Measurements from ENCODE around the gene SLC41A3. TPM values are rescaled to one million over a fixed set of nuclear protein-coding genes. Genes with fewer than 3 reads are reported as not detected.

SLC41A3 gene
- total RNA-seq, 2 donors from 2014 or later, result 46.8 to 50.4 TPM

- Histone ChIP-seq H3K9me3 (ENCODE audit: control insufficient read depth, low read length) (peaks cover 26% of the 10 kb centered on the region), H3K27me3 (ENCODE audit: control insufficient read depth, insufficient read depth, low read length, poor library complexity, severe bottlenecking) (no peaks in the 10 kb centered on the region), H3K36me3 (ENCODE audit: control insufficient read depth, insufficient read depth, low read length) (peaks cover 30% of the 10 kb centered on the region), H3K4me1 (ENCODE audit: control insufficient read depth, insufficient read depth, low read length) (peaks cover 10% of the 10 kb centered on the region), H3K9ac (ENCODE audit: extremely low read depth, low read length, poor library complexity, severe bottlenecking) (no peak overlapping the region), H3K4me3 (ENCODE audit: low read length) (no peak overlapping the region), H3K27ac (ENCODE audit: low read depth, low read length) (no peak overlapping the region)
- H3K27me3 Mint-ChIP-seq (ENCODE audit: insufficient read depth), result no peaks in the 10 kb centered on the region
- H3K4me1 Mint-ChIP-seq, result peaks cover 21% of the 10 kb centered on the region
- no peak overlapping the region for H3K4me3 Mint-ChIP-seq
- H3K9me3 Mint-ChIP-seq, result peaks cover 30% of the 10 kb centered on the region
- 93 to 94% methylated on average over 7 to 9 of the region's 9 CpGs for WGBS, 2 experiments (ENCODE audit: insufficient coverage in 1 of 2, insufficient read length in 1 of 2)
- H3K27ac Mint-ChIP-seq, result no peak overlapping the region
- H3K36me3 Mint-ChIP-seq (ENCODE audit: low read depth), result peaks cover 70% of the 10 kb centered on the region
- TF ChIP-seq, protein P1, sequence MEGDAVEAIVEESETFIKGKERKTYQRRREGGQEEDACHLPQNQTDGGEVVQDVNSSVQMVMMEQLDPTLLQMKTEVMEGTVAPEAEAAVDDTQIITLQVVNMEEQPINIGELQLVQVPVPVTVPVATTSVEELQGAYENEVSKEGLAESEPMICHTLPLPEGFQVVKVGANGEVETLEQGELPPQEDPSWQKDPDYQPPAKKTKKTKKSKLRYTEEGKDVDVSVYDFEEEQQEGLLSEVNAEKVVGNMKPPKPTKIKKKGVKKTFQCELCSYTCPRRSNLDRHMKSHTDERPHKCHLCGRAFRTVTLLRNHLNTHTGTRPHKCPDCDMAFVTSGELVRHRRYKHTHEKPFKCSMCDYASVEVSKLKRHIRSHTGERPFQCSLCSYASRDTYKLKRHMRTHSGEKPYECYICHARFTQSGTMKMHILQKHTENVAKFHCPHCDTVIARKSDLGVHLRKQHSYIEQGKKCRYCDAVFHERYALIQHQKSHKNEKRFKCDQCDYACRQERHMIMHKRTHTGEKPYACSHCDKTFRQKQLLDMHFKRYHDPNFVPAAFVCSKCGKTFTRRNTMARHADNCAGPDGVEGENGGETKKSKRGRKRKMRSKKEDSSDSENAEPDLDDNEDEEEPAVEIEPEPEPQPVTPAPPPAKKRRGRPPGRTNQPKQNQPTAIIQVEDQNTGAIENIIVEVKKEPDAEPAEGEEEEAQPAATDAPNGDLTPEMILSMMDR (conservative IDR thresholded peaks at IDR 0.05), result no peak
- DNase-seq, result no peak
Observed at GRCh38 chr3:126024049-126024854, 59.7 kb downstream of the SLC41A3 start.

DNA sequence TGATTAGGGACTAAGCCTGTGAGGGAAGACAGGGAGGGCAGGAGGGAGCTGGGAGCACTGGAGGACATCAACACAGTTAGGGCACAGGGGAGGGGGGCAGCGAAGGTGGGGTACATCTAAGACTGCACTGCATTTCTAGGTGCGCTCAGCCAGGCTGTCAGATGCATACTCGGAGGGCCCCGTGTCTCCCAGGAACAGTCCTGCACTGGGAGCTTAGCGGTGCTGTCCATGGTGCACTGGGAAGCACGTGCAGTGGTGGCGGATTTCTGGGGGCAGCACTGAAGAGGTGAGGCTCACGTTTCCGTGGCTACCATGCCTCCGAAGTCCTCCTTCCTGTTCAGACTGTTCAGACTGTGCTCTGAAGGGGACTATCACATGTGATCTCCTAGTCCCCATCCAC lies 60.5 kb downstream of the SLC41A3 start:
- Histone ChIP-seq H3K27me3 (ENCODE audit: control insufficient read depth, insufficient read depth, low read length, poor library complexity, severe bottlenecking) (no peaks in the 10 kb centered on the region), H3K27ac (ENCODE audit: low read depth, low read length) (no peak overlapping the region), H3K9ac (ENCODE audit: extremely low read depth, low read length, poor library complexity, severe bottlenecking) (no peak overlapping the region), H3K9me3 (ENCODE audit: control insufficient read depth, low read length) (peaks cover 17% of the 10 kb centered on the region), H3K36me3 (ENCODE audit: control insufficient read depth, insufficient read depth, low read length) (peaks cover 21% of the 10 kb centered on the region), H3K4me3 (ENCODE audit: low read length) (no peak overlapping the region), H3K4me1 (ENCODE audit: control insufficient read depth, insufficient read depth, low read length) (peaks cover 10% of the 10 kb centered on the region)
- peaks cover 22% of the 10 kb centered on the region for H3K4me1 Mint-ChIP-seq
- DNase-seq, result peak; percentile 62
- TF ChIP-seq, protein P1 (conservative IDR thresholded peaks at IDR 0.05), result no peak
- no peak overlapping the region for H3K27ac Mint-ChIP-seq
- 89 to 96% methylated on average over 7 to 10 of the region's 10 CpGs for WGBS, 2 experiments (ENCODE audit: insufficient coverage in 1 of 2, insufficient read length in 1 of 2)
- peaks cover 63% of the 10 kb centered on the region for H3K36me3 Mint-ChIP-seq (ENCODE audit: low read depth)
- H3K27me3 Mint-ChIP-seq (ENCODE audit: insufficient read depth), result no peaks in the 10 kb centered on the region
- H3K4me3 Mint-ChIP-seq, result no peak overlapping the region
- H3K9me3 Mint-ChIP-seq, result peaks cover 22% of the 10 kb centered on the region

DNA sequence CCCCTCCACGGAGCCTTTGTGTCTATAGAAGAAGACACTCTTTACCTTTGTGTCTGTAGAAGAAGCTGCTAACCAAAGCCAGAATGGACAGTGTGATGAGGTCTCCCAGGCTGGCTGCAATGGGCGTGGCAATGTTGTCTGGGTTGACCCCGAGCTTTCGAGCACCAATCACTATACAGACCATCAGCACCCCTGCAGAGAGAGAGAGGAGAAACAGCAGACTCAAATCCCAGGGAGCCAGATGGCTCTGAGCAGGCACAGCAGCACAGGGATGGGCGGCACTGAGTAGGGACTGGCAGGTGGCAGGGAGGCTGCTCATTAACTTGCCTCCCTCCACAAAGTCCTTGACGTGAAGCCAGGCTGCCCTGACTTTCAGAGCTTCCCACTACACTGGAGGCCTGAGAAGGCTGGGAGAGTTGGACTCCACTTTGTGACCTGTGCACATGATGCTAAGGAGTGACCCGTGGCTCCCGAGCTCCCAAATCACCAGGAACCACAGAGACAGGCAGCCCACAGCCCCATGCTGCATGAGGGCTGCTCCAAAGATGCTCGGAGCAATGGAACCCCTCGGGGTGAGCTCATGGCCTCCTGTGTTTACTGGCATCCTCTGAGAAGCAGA lies 61.1 kb downstream of the SLC41A3 start:
- peaks cover 18% of the 10 kb centered on the region for H3K36me3 ChIP-seq (ENCODE audit: control insufficient read depth, insufficient read depth, low read length)
- H3K27ac Mint-ChIP-seq, result no peak overlapping the region
- no peak overlapping the region for H3K27ac ChIP-seq (ENCODE audit: low read depth, low read length)
- 83 to 94% methylated on average over 5 to 10 of the region's 10 CpGs for WGBS, 2 experiments (ENCODE audit: insufficient coverage in 1 of 2, insufficient read length in 1 of 2)
- no peak overlapping the region for H3K9ac ChIP-seq (ENCODE audit: extremely low read depth, low read length, poor library complexity, severe bottlenecking)
- no peak overlapping the region for H3K4me3 Mint-ChIP-seq
- peaks cover 58% of the 10 kb centered on the region for H3K36me3 Mint-ChIP-seq (ENCODE audit: low read depth)
- H3K9me3 ChIP-seq (ENCODE audit: control insufficient read depth, low read length), result peaks cover 12% of the 10 kb centered on the region
- H3K9me3 Mint-ChIP-seq, result peaks cover 16% of the 10 kb centered on the region
- H3K4me1 Mint-ChIP-seq, result peaks cover 22% of the 10 kb centered on the region
- H3K27me3 ChIP-seq (ENCODE audit: control insufficient read depth, insufficient read depth, low read length, poor library complexity, severe bottlenecking), result no peaks in the 10 kb centered on the region
- H3K27me3 Mint-ChIP-seq (ENCODE audit: insufficient read depth), result no peaks in the 10 kb centered on the region
- H3K4me1 ChIP-seq (ENCODE audit: control insufficient read depth, insufficient read depth, low read length), result peaks cover 10% of the 10 kb centered on the region
- no peak for DNase-seq
- no peak overlapping the region for H3K4me3 ChIP-seq (ENCODE audit: low read length)
- TF ChIP-seq, protein P1 (conservative IDR thresholded peaks at IDR 0.05), result no peak
